D721Med (cell line): ENCODE data around the gene ALOX15B.

Experiments
- DNase-seq: peaks from one replicate; pipeline ENCODE4 v3.0.0; 2011; ENCODE audit warnings: low spot score; ENCODE audit not compliant: insufficient read length
- FAIRE-seq: peaks from 2 replicates; lab custom pipeline; 2011; peaks lifted over from hg19 to GRCh38; lab: Jason Lieb, UNC
- CTCF ChIP-seq: IDR thresholded peaks from 2 replicates; pipeline ENCODE4 v1.5.1; 2012; ENCODE audit warnings: mild to moderate bottlenecking, control low read depth; ENCODE audit not compliant: insufficient read depth; ENCODE audit errors: missing control alignments

ALOX15B gene

DNA sequence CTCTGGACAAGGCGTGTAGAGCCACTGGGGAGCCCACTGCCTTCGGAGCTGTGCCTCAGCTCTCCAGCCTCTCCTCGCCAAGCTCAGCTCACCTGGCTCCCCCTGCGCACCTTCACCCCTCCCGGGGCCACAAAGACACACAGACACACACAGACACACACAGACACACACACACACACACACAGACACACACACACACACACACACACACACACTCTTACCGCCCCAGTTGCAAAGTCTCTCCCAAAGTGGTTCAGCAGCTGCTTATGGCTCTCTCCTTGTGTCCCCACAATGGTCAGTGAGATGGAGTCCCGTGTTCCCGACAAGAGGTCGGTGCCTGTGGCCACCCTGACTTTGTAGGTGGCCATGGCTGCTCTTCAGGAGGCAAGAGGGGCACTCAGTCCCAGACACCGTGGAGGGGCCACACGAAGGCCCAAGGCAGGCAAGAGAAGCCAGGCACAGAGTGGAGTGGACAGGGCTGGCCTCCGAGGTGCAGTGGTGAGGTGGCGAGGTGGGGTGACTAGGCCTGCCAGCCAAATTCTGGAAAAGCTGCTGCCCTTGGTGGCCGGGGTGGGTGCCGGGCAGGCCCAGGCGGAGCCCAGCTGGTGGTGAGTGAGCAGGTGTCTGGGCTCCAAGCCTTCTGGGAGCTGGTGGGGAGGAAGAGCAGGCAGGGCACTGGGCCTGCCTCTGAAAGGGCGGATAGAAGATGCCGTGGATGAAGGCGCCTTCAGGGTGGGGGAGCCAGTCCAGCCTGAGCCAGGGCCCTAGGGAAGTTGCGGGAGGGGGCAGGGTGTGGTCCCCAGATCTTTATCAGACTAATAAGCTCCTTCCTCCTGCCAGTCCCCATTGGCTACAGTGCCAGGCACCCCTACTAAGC lies 48.5 kb downstream of the ALOX15B start, which contains the start of gene ALOX12B:
ALOX12B (minus strand) TSS at position 642 of the 877 bp plus-strand sequence; CDS start at position 368, 274 bp downstream.
- no peak for TF ChIP-seq CTCF
- DNase-seq = no peak
- FAIRE-seq = no peak

DNA sequence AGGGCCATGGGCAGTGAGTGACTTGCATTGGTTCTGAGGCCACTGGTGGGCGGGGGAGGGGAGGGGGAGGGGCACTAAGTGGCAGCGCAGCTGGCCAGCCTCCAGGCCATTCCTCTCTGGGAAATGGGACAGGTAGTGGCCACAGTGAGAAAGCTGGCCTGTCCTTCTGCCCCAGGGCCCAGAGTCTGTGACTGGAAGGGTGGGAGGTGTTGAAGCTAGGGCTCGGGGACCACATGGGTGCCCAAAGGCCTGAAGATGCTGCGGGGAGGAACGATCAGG lies 49.0 kb downstream of the ALOX15B start:
- no peak for DNase-seq
- TF ChIP-seq CTCF = no peak
- FAIRE-seq = no peak

GRCh38 chr17:8089728-8090127 lies 50.9 kb downstream of the ALOX15B start:
- no peak for DNase-seq
- TF ChIP-seq CTCF = no peak
- FAIRE-seq = no peak

- FAIRE-seq = no peak
- no peak for DNase-seq
Observed at GRCh38 chr17:8091033-8091687, 52.3 kb downstream of the ALOX15B start.

DNA sequence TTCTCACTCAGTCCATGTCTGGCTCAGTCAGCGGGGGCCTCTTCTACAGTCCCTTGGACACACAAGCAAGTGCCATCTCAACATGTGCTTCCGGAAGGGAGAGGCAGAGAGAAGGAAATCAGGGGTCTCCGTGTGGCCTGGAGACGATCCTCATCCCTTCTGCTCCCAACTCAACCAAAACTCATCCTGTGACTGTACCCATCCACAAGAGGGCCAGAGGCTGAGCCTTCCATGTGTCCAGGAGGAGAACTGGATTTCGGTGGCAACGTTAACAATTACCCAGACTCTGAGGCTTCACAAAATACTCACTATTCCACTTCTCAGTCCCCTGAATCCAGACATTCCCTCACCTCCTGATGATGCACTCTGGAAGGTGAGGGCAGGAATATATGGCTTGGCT lies 56.5 kb downstream of the ALOX15B start:
- no peak for TF ChIP-seq CTCF
- DNase-seq = no peak
- FAIRE-seq = no peak

More at GRCh38 chr17:8091033-8091687, 52.3 kb downstream of the ALOX15B start:
- no peak for TF ChIP-seq CTCF

DNA sequence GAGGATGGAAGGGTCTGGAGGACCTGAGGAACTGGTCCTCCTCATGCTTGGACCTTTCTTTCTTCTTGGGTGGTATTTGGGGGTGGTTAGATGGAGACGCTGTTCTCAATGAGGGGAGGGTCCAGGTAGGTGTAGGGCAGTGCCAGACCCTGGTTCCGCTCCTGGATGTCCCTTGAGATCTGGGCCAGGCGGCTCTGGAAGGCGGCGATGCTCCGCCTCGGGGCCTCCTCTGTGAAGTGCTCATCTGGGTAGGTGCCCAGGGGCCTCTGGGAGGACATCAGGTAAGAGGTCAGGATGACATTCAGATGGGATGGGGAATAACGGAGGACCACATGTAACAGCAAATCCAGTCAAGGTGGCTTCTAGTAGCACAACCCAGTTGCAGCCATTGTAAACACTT lies 57.7 kb downstream of the ALOX15B start:
- TF ChIP-seq CTCF = no peak
- DNase-seq (no peak), FAIRE-seq (no peak)
